Measurements from ENCODE around the gene PYY.
"Not testable (repeated sequence)": the region's sequence is repeated elsewhere in the genome, so short reads cannot be mapped to it uniquely, and the experiment has no call there.

Gene PYY

GRCh38 chr17:43976963-43977837 is 23.5 kb upstream of the PYY start:
- no peak for DNase-seq

- DNase-seq: no peak
Observed at GRCh38 chr17:43975898-43976297, 22.2 kb upstream of the PYY start.

GRCh38 chr17:43974382-43975266 is 20.9 kb upstream of the PYY start:
- no peak for DNase-seq

GRCh38 chr17:43972444-43973212 is 18.9 kb upstream of the PYY start:
- DNase-seq: not testable (repeated sequence)

- DNase-seq: not testable (repeated sequence)
Observed at GRCh38 chr17:43971436-43971835, 17.7 kb upstream of the PYY start.

- DNase-seq: no peak
Observed at GRCh38 chr17:43970366-43970765, 16.6 kb upstream of the PYY start.

GRCh38 chr17:43967251-43967875 is 13.6 kb upstream of the PYY start:
- DNase-seq: no peak

- no peak for DNase-seq
Observed at GRCh38 chr17:43966276-43966675, 12.5 kb upstream of the PYY start.

GRCh38 chr17:43962479-43962878 is 8.7 kb upstream of the PYY start:
- DNase-seq: no peak

- DNase-seq: no peak
Observed at GRCh38 chr17:43961954-43962353, 8.2 kb upstream of the PYY start.

GRCh38 chr17:43961292-43961691 is 7.6 kb upstream of the PYY start:
- DNase-seq: not testable (repeated sequence)

GRCh38 chr17:43958748-43959352 is 5.1 kb upstream of the PYY start:
- no peak for DNase-seq

- DNase-seq: no peak
Observed at GRCh38 chr17:43956222-43956621, 2.5 kb upstream of the PYY start.

- no peak for DNase-seq
Observed at GRCh38 chr17:43952724-43953666, 745 bp downstream of the PYY start.

GRCh38 chr17:43952351-43952723 is 1.4 kb downstream of the PYY start:
- no peak for DNase-seq

- no peak for DNase-seq
Observed at GRCh38 chr17:43951750-43952149, 2.0 kb downstream of the PYY start.

- DNase-seq: no peak
Observed at GRCh38 chr17:43950554-43950953, 3.2 kb downstream of the PYY start.

GRCh38 chr17:43949781-43950180 is 4.0 kb downstream of the PYY start:
- no peak for DNase-seq

- no peak for DNase-seq
Observed at GRCh38 chr17:43946781-43947180, 7.0 kb downstream of the PYY start.

GRCh38 chr17:43945074-43945829 is 8.5 kb downstream of the PYY start:
- no peak for DNase-seq
